Measurements from ENCODE around the gene GUCY1A2.

- TF ChIP-seq REST (IDR thresholded peaks at IDR 0.05; ENCODE audit: low read depth) (no peak), CEBPB (IDR thresholded peaks at IDR 0.05) (no peak), EGR1 (IDR thresholded peaks at IDR 0.05) (no peak), FOXM1 (IDR thresholded peaks at IDR 0.05; ENCODE audit: borderline replicate concordance, low read depth) (no peak), USF1 (IDR thresholded peaks at IDR 0.05) (no peak)
These were observed 21.0 kb downstream of the GUCY1A2 start for GRCh38 chr11:106997227-106997626.

Data from Ishikawa (cell line).